GM19328 (cell line): ENCODE measurements around the gene DDX28.
A peak's percentile ranks its signal among the peaks of the same experiment; 100 is the strongest.
"Not testable (repeated sequence)": the region's sequence is repeated elsewhere in the genome, so short reads cannot be mapped to it uniquely, and the experiment has no call there.

Source experiments
- ATAC-seq: cut with Tn5 transposase; IDR thresholded peaks from one replicate; pipeline ENCODE4 v1.9.1; 2021; ENCODE audit warnings: mild to moderate bottlenecking, moderate library complexity; ENCODE audit not compliant: unreplicated experiment

The DDX28 gene

GRCh38 chr16:68040506-68041288 lies 17.7 kb upstream of the DDX28 start:
- ATAC-seq = peak; percentile 55

GRCh38 chr16:68037841-68038597 lies 15.0 kb upstream of the DDX28 start:
- ATAC-seq = no peak

GRCh38 chr16:68035227-68035626 lies 12.2 kb upstream of the DDX28 start:
- ATAC-seq = no peak

GRCh38 chr16:68033101-68033500 lies 10.1 kb upstream of the DDX28 start:
- ATAC-seq = no peak

GRCh38 chr16:68031951-68032350 lies 8.9 kb upstream of the DDX28 start:
- no peak for ATAC-seq

GRCh38 chr16:68030108-68030507 lies 7.1 kb upstream of the DDX28 start:
- not testable (repeated sequence) for ATAC-seq

- ATAC-seq = no peak
Observed at GRCh38 chr16:68028996-68029395, 6.0 kb upstream of the DDX28 start.

- ATAC-seq = peak; percentile 13
Observed at GRCh38 chr16:68022278-68022727, 729 bp downstream of the DDX28 start.

- no peak for ATAC-seq
Observed at GRCh38 chr16:68021490-68021889, 1.5 kb downstream of the DDX28 start.

- ATAC-seq = no peak
Observed at GRCh38 chr16:68019167-68019680, 3.8 kb downstream of the DDX28 start.

GRCh38 chr16:68015681-68016080 lies 7.4 kb downstream of the DDX28 start, which contains the start of gene DPEP2NB:
DPEP2NB (minus strand) TSS chr16:68015911; CDS start chr16:68015770, 141 bp downstream.
- no peak for ATAC-seq

- no peak for ATAC-seq
Observed at GRCh38 chr16:68013440-68013839, 9.6 kb downstream of the DDX28 start.

- ATAC-seq = not testable (repeated sequence)
Observed at GRCh38 chr16:68009872-68010271, 13.2 kb downstream of the DDX28 start.

- no peak for ATAC-seq
Observed at GRCh38 chr16:68009157-68009735, 13.8 kb downstream of the DDX28 start.

GRCh38 chr16:68005786-68006286 lies 17.2 kb downstream of the DDX28 start:
- ATAC-seq = no peak

- no peak for ATAC-seq
Observed at GRCh38 chr16:68005211-68005610, 17.8 kb downstream of the DDX28 start.

GRCh38 chr16:68003031-68003430 lies 20.0 kb downstream of the DDX28 start:
- ATAC-seq = no peak

GRCh38 chr16:68000450-68000849 lies 22.6 kb downstream of the DDX28 start:
- no peak for ATAC-seq

- no peak for ATAC-seq
Observed at GRCh38 chr16:67999985-68000384, 23.0 kb downstream of the DDX28 start.

GRCh38 chr16:67998779-67999688 lies 24.0 kb downstream of the DDX28 start, which contains the start of gene DPEP2:
DPEP2 (minus strand) TSS chr16:67999484; CDS start chr16:67993212, 6,272 bp downstream.
- not testable (repeated sequence) for ATAC-seq
